PC-9 (cell line): ENCODE results near the gene RUNX3.

Source experiments
- EZH2 ChIP-seq: fragments of 200-600 bp; sonication (generic); IDR thresholded peaks from 2 replicates; pipeline ENCODE4 v1.8.0; 2017; ENCODE audit warnings: antibody characterized with exemption, low read depth
- TF ChIP-seq, protein P1 (sequence below): fragments of 200-600 bp; sonication (generic); conservative IDR thresholded peaks from 2 replicates; pipeline ENCODE4 v1.6.1; 2017; ENCODE audit warnings: mixed run types, antibody characterized with exemption, mild to moderate bottlenecking, moderate library complexity

DNA sequence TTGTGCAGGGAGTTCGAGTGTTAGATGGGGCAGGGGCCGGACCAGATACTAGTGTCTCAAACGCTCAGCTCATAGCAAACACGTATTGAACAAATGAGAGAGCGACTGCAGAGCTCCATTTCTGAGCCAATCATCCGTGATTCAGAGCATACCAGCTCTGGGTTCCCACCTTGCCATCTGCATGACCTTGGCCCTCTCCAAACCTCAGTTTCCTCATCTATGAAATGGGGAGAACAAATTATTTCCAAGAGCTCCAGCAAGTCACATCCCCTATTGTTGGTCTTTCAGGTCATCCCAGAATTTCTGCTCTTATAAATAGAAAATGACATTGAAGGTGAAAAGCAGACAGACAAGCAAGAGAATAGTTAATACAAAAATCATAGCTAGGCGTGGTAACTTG, 10.2 kb upstream of the RUNX3 start:
- TF ChIP-seq, protein P1, sequence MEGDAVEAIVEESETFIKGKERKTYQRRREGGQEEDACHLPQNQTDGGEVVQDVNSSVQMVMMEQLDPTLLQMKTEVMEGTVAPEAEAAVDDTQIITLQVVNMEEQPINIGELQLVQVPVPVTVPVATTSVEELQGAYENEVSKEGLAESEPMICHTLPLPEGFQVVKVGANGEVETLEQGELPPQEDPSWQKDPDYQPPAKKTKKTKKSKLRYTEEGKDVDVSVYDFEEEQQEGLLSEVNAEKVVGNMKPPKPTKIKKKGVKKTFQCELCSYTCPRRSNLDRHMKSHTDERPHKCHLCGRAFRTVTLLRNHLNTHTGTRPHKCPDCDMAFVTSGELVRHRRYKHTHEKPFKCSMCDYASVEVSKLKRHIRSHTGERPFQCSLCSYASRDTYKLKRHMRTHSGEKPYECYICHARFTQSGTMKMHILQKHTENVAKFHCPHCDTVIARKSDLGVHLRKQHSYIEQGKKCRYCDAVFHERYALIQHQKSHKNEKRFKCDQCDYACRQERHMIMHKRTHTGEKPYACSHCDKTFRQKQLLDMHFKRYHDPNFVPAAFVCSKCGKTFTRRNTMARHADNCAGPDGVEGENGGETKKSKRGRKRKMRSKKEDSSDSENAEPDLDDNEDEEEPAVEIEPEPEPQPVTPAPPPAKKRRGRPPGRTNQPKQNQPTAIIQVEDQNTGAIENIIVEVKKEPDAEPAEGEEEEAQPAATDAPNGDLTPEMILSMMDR = no peak
- no peak for TF ChIP-seq EZH2
